Measurements from ENCODE around the gene BICRAL. TPM values are rescaled to one million over a fixed set of nuclear protein-coding genes. Genes with fewer than 3 reads are reported as not detected.

The BICRAL gene
- total RNA-seq, 1 experiment from 2014 or later, result 6.9 TPM

GRCh38 chr6:42781546-42781795 lies 381 bp upstream of the BICRAL start:
- Histone ChIP-seq H3K9me3 (ENCODE audit: low read depth, low read length, poor library complexity, severe bottlenecking) (no peaks in the 10 kb centered on the region), H3K36me3 (ENCODE audit: insufficient read depth, low read length, poor library complexity, severe bottlenecking) (no peaks in the 10 kb centered on the region), H3K4me3 (ENCODE audit: low read depth, low read length, poor library complexity, severe bottlenecking) (peak overlapping the region; percentile 75), H3K4me1 (ENCODE audit: insufficient read depth, low read length, poor library complexity, severe bottlenecking) (peaks cover 22% of the 10 kb centered on the region), H3K27me3 (replicated peaks; ENCODE audit: insufficient read depth, low read depth, low read length, poor library complexity) (no peaks in the 10 kb centered on the region), H3K27ac (ENCODE audit: low read depth, low read length, poor library complexity, severe bottlenecking) (peak overlapping the region; percentile 98)
- no peak for TF ChIP-seq EZH2 (IDR thresholded peaks at IDR 0.05; ENCODE audit: borderline replicate concordance, low read depth, low read length, poor library complexity, severe bottlenecking)
- TF ChIP-seq CTCF (conservative IDR thresholded peaks at IDR 0.05; ENCODE audit: low read depth, low read length), result no peak
- peak; percentile 23 for DNase-seq (ENCODE audit: low spot score)
- ChIA-PET POLR2A (ENCODE audit: low non-redundant PET) (interaction anchor here (0.6 to 2.3 kb wide), 3 partner anchors 11 to 737 kb away, joined by 6 to 40 read pairs (median 6); partner anchors contain the start of gene TBCC), CTCF (no interaction called here)
- BruUV-seq (replicated peaks), result no TSS peak
- intact Hi-C loops (cut with micrococcal nuclease; ENCODE audit: unreplicated experiment), result no loop called here

GRCh38 chr6:42782689-42783176 lies 881 bp downstream of the BICRAL start:
- BruUV-seq (replicated peaks), result no TSS peak
- intact Hi-C loops (cut with micrococcal nuclease; ENCODE audit: unreplicated experiment), result loop anchor here (1.0 kb wide), 1 partner anchor 36 kb away; the partner anchor contains the start of gene TBCC
- no peaks in the 10 kb centered on the region for H3K9me3 ChIP-seq (ENCODE audit: low read depth, low read length, poor library complexity, severe bottlenecking)
- peaks cover 29% of the 10 kb centered on the region for H3K4me1 ChIP-seq (ENCODE audit: insufficient read depth, low read length, poor library complexity, severe bottlenecking)
- peak overlapping the region; percentile 98 for H3K27ac ChIP-seq (ENCODE audit: low read depth, low read length, poor library complexity, severe bottlenecking)
- no peaks in the 10 kb centered on the region for H3K36me3 ChIP-seq (ENCODE audit: insufficient read depth, low read length, poor library complexity, severe bottlenecking)
- CTCF ChIA-PET, result interaction anchor here (0.6 kb wide), 1 partner anchor 862 kb away, joined by 4 read pairs; the partner anchor contains the start of gene MED20
- POLR2A ChIA-PET (ENCODE audit: low non-redundant PET), result interaction anchor here (0.7 to 2.3 kb wide), 2 partner anchors 37 to 78 kb away, joined by 3 to 40 read pairs; partner anchors contain the start of gene TBCC
- peak overlapping the region; percentile 75 for H3K4me3 ChIP-seq (ENCODE audit: low read depth, low read length, poor library complexity, severe bottlenecking)
- no peak for TF ChIP-seq CTCF (conservative IDR thresholded peaks at IDR 0.05; ENCODE audit: low read depth, low read length)
- no peak for TF ChIP-seq EZH2 (IDR thresholded peaks at IDR 0.05; ENCODE audit: borderline replicate concordance, low read depth, low read length, poor library complexity, severe bottlenecking)
- DNase-seq (ENCODE audit: low spot score), result peak; percentile 89
- no peaks in the 10 kb centered on the region for H3K27me3 ChIP-seq (replicated peaks; ENCODE audit: insufficient read depth, low read depth, low read length, poor library complexity)

- CTCF ChIA-PET, result interaction anchor here (0.6 kb wide), 1 partner anchor 862 kb away, joined by 4 read pairs; the partner anchor contains the start of gene MED20
- intact Hi-C loops (cut with micrococcal nuclease; ENCODE audit: unreplicated experiment), result no loop called here
- POLR2A ChIA-PET (ENCODE audit: low non-redundant PET), result interaction anchor here (0.7 to 2.3 kb wide), 2 partner anchors 37 to 79 kb away, joined by 3 to 40 read pairs; partner anchors contain the start of gene TBCC
- Histone ChIP-seq H3K27ac (ENCODE audit: low read depth, low read length, poor library complexity, severe bottlenecking) (peak overlapping the region; percentile 98), H3K4me3 (ENCODE audit: low read depth, low read length, poor library complexity, severe bottlenecking) (peak overlapping the region; percentile 75), H3K9me3 (ENCODE audit: low read depth, low read length, poor library complexity, severe bottlenecking) (no peaks in the 10 kb centered on the region), H3K36me3 (ENCODE audit: insufficient read depth, low read length, poor library complexity, severe bottlenecking) (peaks cover under 1% of the 10 kb centered on the region), H3K4me1 (ENCODE audit: insufficient read depth, low read length, poor library complexity, severe bottlenecking) (peaks cover 29% of the 10 kb centered on the region), H3K27me3 (replicated peaks; ENCODE audit: insufficient read depth, low read depth, low read length, poor library complexity) (no peaks in the 10 kb centered on the region)
- TF ChIP-seq EZH2 (IDR thresholded peaks at IDR 0.05; ENCODE audit: borderline replicate concordance, low read depth, low read length, poor library complexity, severe bottlenecking) (no peak), CTCF (conservative IDR thresholded peaks at IDR 0.05; ENCODE audit: low read depth, low read length) (no peak)
- BruUV-seq (replicated peaks), result no TSS peak
- peak; percentile 84 for DNase-seq (ENCODE audit: low spot score)
These were observed 1.5 kb downstream of the BICRAL start for GRCh38 chr6:42783177-42783875.

All from A673 (cell line).